ENCODE data around the gene MYCBPAP.

Gene MYCBPAP

GRCh38 chr17:50507871-50508572 is at the start of gene MYCBPAP:
MYCBPAP (plus strand) TSS chr17:50508439; CDS start chr17:50508675, 236 bp downstream.
- DNase-seq = peak; percentile 74

DNA sequence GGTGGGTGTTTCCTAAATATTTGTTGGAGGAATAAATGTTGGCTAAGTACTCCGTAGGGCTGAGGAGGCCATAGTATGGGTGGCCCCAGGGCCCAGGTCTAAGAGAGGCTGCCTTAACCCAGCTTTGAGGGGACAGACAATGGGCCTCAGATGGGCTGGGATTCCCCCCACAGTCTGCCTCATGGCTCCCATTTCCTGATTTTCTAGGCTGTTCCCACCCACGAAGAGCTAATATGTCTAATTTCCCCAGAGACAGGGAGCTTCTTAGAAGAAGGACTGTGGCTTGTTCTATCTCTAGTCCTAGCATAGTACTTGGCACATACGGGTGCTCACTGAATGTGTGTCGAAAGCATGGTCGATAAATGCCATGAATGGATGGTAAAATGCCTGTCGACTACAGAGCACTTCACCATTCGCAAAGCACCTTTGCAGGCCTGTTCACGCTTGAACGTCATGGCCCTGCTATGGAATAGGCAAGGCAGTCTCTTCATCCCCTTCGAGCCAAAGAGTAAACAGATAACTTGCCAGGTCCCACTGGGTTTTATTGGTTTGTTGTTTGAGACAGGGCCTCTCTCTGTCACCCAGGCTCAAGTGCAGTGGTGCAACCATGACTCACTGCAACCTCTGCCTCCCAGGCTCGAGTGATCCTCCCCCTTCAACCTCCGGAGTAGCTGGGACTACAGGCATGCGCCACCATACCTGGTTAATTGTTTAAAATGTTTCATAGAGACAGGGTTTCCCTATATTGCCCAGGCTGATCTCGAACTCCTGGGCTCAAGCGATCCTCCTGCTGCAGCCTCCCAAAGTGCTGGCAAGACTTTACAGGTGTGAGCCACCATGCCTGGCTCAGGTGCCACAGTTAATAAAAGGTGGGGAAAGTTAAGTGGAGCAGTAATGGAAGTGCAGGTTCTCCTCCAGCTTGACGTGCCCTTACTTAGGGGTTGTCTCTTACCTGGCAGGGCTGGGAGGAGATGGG is 49.2 kb upstream of the MYCBPAP start:
- no peak for DNase-seq

GRCh38 chr17:50459756-50460155 is 48.5 kb upstream of the MYCBPAP start:
- DNase-seq = no peak

GRCh38 chr17:50460831-50461526 is 47.3 kb upstream of the MYCBPAP start:
- no peak for DNase-seq

DNA sequence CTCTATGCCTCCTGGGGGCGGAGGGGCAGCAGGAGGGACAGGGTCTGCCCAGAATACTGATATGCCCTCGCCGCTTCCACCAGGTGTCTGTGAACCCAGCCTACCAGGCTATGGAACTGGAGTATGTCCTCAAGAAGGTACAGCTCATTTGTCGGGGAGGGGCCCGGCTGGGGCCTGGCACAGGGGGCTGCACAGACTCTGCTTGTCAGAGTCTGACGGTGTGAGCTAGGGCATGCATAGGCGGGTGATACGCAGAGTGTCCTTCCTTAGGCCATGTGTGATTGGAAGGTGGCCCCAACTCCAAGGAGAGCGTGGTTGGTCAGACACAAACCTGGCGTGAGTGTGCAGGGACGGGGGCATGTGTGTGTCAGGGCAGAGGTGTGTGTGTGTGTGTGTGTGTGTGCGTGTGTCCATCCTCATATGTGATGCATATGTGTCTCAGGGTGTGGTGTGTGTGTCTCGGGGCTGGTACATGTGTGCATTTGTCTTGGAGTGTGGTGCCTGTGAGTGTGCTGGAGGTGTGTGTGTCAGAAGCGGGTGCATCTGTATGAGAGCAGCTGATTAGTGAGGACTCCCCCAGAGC is 46.6 kb upstream of the MYCBPAP start:
- DNase-seq = no peak

- no peak for DNase-seq
These were observed 45.8 kb upstream of the MYCBPAP start for GRCh38 chr17:50462446-50462845.

DNA sequence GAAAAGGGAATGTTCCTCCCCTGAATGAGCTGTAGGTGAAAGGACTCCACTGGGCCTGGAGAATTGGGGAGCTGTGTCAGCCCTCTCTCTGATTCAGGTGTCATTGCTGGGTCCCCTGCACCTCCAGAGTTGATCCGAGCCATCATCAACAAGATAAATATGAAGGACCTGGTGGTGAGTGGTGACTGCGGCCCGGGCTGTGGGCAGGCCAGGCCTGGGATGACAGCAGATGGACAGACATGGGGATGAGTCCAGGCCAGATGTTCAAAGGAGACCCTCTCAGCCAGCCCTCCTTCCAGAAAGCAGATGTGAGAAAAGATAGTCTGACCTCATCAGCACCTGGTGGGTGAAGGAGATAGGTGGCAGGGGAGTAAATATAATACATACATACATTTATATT is 44.1 kb upstream of the MYCBPAP start:
- DNase-seq = no peak

- DNase-seq = no peak
These were observed 43.5 kb upstream of the MYCBPAP start for GRCh38 chr17:50464736-50465135.

GRCh38 chr17:50465171-50465570 is 43.1 kb upstream of the MYCBPAP start:
- no peak for DNase-seq

GRCh38 chr17:50465635-50466034 is 42.6 kb upstream of the MYCBPAP start:
- DNase-seq = no peak

DNA sequence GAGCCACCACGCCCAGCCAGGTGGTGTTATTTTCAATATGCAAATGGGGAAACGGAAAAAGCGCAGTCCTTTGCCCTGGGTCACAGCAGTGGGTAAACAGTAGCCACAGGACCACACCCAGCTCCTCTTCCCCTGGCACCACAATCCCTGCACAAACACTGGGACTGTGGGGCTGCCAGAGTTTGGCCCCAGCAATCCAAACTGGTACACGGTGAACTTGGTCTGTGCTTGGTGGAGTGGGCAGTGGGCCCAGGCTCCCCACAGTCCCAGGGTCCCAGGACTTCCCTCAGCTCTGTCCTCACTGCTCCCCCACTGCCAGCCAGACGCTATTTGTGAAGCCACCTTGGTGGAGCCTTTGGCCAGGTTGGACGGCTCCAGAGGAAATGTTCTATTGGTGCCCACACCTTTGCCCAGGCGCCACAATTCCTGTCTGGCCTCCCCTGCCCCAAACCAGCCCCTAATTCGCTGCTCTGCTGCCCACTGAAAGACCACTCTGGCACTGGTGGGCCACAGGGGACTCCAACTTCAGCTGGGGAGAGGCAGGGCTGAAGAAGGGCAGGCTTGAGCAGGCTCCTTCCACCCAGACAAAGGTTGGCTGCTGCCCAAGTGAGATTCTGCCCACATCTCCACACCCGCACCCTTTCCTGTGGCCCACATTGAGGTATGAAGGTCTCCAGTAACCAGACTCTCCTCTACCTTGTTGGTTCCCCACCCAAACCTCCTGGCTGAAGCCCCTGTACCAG is 41.7 kb upstream of the MYCBPAP start:
- no peak for DNase-seq

DNA sequence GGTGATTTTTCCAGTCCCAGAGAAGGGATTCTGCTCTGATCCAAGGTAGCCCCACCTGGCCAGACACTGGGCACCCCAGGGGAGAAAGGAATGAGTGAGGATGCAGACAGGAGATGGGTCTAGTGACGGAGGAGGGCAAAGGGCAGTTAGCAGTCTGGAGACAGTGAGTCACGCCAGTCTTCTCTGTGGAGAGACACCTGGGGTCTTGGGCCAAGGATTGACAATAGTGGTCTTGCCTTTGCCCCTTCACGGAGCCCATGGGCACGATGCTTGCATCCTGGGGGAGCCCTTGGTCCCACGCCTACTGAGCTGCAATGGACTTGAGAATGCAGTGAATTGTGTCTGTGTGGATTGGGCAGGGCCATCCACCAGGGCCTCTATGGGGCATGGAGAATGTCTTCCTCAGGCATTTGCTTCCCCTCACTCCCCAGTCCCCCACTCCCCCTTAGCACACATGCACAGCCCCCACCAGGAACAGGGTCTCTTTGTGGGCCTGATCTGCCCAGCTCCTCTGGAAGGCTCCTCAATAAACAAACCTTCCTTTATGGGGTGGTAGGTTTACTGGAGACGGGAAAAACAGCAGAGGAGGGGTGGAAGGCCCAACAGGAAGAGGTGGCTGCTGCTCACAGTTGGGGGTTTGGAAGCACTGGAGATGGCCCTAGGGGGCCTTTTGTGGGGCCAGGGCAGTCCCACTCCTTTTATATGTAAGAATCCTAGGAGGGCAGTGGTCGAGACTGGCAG is 41.0 kb upstream of the MYCBPAP start:
- DNase-seq = no peak

DNA sequence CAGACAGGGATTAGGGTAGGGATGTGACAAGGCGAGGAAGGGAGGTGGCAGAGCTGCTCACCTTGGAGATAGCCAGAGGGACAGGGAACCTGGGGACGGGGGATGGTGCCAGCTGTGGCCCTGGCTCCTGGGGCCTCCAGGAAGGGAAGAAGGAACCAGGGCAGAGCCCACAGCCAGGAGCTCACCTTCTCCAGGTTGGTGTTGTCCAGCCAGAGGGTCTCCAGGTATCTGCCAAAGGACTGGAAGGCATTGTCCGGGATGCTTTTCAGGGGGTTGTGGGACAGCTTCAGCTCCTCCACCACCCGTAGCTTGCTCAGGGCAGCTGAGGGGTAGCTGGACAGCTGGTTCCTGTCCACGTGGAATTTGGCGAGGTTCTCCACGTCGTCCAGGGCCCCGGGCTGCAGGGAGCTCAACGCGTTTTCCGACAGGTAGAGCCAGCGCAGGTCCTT is 40.4 kb upstream of the MYCBPAP start:
- no peak for DNase-seq

DNA sequence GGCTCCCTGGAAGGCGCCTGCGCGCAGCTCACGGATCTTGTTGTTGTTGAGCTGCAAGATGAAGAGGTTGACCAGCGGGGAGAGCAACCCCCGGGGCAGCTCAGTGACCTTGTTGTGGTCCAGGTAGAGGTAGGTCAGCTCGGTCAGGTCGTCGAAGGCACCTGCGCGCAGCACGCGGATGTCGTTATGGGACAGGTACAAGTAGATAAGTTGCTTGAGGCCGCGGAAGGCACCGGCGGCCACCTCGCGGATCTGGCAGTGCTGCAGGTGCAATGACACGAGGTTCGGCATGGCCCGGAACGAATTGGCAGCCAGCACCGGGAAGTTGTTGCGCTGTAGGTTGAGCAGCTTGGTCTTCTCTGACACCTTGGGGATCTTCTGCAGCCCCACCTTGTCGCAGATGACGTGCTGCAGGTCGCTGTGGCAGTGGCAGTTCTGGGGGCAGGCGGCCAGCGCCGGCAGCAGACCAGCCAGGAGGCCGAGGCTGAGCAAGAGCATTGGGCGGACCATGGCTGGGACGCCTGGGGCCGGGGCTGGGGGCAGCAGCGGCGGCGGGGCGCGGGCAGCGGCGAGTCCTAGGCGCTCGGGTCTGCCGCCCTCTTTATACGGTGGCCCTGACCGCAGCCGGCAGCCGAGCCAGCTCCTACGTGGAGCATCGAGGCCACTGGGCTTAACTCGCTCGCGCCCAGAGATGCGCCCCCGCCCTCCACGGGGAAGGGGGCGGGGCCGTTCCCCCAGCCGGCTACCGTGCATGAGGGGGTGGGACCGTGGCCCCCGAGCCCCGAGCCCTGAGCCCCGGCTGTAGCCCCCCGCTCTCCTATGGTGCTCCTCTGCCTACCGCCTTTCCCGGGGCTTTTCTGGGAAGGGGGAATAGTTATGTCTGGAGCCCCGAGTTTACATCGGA is 39.7 kb upstream of the MYCBPAP start, which contains the start of gene CHAD:
TSS of gene CHAD (minus strand) at position 577 of the 904 bp plus-strand sequence. CDS start at position 510, 67 bp downstream.
- no peak for DNase-seq

GRCh38 chr17:50469208-50469605 is 39.0 kb upstream of the MYCBPAP start:
- no peak for DNase-seq

DNA sequence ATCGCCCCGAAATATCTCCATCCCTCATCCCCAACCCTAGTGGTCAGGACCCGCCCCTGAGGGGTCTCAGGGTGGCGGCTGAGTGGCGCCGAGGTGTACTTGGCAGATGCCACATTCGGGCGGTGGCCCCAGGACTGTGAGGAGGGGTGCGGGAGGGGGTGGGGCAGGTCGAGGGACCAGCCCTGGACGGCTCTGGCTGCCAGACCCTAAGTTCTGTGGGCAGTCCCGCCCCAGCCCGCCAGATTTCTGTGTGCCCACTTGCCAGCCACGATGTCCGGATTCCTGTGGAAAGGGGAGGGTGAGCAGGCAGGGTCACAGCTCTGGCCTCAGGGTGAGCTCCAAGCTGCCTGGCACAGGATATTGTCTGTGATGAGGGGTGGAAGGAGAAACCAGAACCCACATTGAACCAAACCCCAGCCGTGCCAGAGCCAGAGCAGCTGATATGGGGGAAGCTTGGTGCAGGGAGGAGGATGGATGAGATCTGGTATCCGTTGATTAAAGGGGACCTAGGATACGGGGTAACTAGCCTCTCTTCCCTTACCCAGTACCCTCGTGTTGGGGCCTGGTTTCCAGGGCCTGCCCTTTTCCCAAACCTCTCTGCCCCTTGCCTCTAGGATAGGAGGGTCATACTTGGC is 38.5 kb upstream of the MYCBPAP start:
- DNase-seq = no peak

GRCh38 chr17:50470426-50470825 is 37.8 kb upstream of the MYCBPAP start:
- DNase-seq = no peak

DNA sequence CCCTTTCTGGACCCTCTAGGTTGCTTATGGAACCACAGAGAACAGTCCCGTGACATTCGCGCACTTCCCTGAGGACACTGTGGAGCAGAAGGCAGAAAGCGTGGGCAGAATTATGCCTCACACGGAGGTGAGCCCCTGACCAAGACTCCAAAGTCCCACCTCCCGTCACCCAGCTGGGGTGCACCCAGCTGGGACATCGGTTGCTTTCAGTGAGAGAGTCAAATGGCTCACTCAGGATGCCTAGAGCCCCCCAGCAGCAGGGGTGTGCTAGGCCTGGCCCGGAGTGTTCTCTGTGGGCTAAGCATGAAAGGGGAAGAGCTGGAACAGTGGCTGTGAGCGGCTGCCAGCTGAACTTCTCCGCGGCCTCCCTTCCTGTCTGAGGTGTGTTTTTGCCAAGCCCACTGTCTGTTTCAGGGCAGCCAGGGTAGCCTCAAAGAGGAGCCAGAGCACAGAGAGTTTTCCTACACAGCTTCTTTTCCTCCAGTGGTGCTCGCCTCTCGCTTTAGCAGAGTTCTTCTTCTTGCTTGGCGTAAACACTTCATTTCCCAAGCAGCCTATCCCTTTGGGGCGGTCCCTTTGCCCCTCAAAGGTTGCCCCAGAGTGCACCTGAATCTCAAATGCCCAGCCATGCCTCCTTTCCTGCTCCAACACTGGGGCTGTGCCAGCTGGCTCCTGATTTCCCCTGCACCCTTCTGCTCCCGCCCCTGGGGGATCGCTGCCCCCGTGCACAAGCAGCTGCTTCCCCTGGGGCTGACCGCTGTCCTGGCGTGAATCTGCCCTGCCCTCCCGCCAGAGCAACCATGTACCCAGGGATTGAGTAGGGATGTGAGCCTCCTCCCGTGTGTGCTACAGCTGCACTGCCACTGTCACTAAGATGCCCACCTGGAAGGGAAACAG is 37.0 kb upstream of the MYCBPAP start:
- no peak for DNase-seq

DNA sequence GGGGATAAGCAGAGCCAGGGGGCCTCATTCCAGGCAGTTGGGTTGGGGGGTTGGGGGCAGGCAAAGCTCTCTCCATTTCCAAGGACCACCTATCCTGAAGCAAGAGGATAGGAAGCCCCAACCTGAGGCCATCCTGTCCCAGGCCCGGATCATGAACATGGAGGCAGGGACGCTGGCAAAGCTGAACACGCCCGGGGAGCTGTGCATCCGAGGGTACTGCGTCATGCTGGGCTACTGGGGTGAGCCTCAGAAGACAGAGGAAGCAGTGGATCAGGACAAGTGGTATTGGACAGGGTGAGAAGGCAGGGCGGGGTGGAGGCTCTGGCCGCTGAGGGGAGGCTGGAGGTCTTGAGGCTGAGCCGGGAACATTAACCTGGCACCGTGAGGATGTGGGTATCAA is 36.0 kb upstream of the MYCBPAP start:
- DNase-seq = no peak
